Loucy (cell line): ENCODE measurements around the gene TMEM176A.

ENCODE experiments used
- H2AFZ ChIP-seq: fragments of 200-600 bp; sonication (generic); 2 replicates; pipeline ENCODE4 v1.6.0; 2016; ENCODE audit warnings: antibody characterized with exemption, mild to moderate bottlenecking, low read length, moderate library complexity
- H3F3A ChIP-seq: fragments of 200-600 bp; 2 replicates; pipeline ENCODE4 v1.6.0; 2016; ENCODE audit warnings: antibody characterized with exemption, low read depth, mild to moderate bottlenecking
- H3K27me3 ChIP-seq: fragments of 200-600 bp; sonication (generic); 2 replicates; pipeline ENCODE4 v1.6.1; 2014; ENCODE audit warnings: low read length, mild to moderate bottlenecking; ENCODE audit not compliant: insufficient read depth, poor library complexity, severe bottlenecking
- H3K36me3 ChIP-seq: fragments of 200-600 bp; sonication (generic); 2 replicates; pipeline ENCODE4 v1.6.1; 2016; ENCODE audit warnings: low read length; ENCODE audit not compliant: insufficient read depth
- H3K4me1 ChIP-seq: fragments of 200-600 bp; sonication (generic); 2 replicates; pipeline ENCODE4 v1.5.1; 2014; ENCODE audit warnings: low read length, mild to moderate bottlenecking; ENCODE audit not compliant: insufficient read depth, poor library complexity, severe bottlenecking
- H3K4me2 ChIP-seq: fragments of 200-600 bp; sonication (generic); 2 replicates; pipeline ENCODE4 v1.6.0; 2014; ENCODE audit warnings: antibody characterized with exemption, low read length, low read depth, mild to moderate bottlenecking; ENCODE audit not compliant: poor library complexity, severe bottlenecking
- H3K4me3 ChIP-seq: fragments of 200-600 bp; sonication (generic); 2 replicates; pipeline ENCODE4 v1.5.1; 2014; ENCODE audit warnings: low read length, mild to moderate bottlenecking, mixed read lengths; ENCODE audit not compliant: poor library complexity, severe bottlenecking
- H3K79me2 ChIP-seq: fragments of 200-600 bp; sonication (generic); 2 replicates; pipeline ENCODE4 v1.6.1; 2014; ENCODE audit warnings: low read length; ENCODE audit not compliant: insufficient read depth
- H3K9ac ChIP-seq: fragments of 200-600 bp; sonication (generic); 2 replicates; pipeline ENCODE4 v1.6.0; 2014; ENCODE audit warnings: mild to moderate bottlenecking, low read depth, low read length, moderate library complexity; ENCODE audit not compliant: poor library complexity, severe bottlenecking
- H3K9me2 ChIP-seq: fragments of 200-600 bp; sonication (generic); replicated peaks from 2 replicates; pipeline ENCODE4 v1.6.1; 2016; ENCODE audit warnings: low read depth, low read length, mixed read lengths
- H3K9me3 ChIP-seq: fragments of 200-600 bp; sonication (generic); 2 replicates; pipeline ENCODE4 v1.6.1; 2014; ENCODE audit warnings: mild to moderate bottlenecking, antibody characterized with exemption, low read length, low read depth; ENCODE audit not compliant: insufficient read depth
- H4K20me1 ChIP-seq: fragments of 200-600 bp; sonication (generic); 2 replicates; pipeline ENCODE4 v1.6.0; 2014; ENCODE audit warnings: antibody characterized with exemption, low read length, mild to moderate bottlenecking; ENCODE audit not compliant: insufficient read depth, poor library complexity, severe bottlenecking
- EZH2phosphoT487 ChIP-seq: fragments of 200-600 bp; IDR thresholded peaks from 2 replicates; pipeline ENCODE4 v1.6.1; 2018; ENCODE audit warnings: antibody characterized with exemption, mild to moderate bottlenecking, moderate library complexity, borderline replicate concordance
- TF ChIP-seq, protein P1 (sequence below): fragments of 200-600 bp; sonication (generic); conservative IDR thresholded peaks from 2 replicates; pipeline ENCODE4 v1.5.1; 2014; ENCODE audit warnings: mild to moderate bottlenecking, antibody characterized with exemption, low read length

TMEM176A gene

DNA sequence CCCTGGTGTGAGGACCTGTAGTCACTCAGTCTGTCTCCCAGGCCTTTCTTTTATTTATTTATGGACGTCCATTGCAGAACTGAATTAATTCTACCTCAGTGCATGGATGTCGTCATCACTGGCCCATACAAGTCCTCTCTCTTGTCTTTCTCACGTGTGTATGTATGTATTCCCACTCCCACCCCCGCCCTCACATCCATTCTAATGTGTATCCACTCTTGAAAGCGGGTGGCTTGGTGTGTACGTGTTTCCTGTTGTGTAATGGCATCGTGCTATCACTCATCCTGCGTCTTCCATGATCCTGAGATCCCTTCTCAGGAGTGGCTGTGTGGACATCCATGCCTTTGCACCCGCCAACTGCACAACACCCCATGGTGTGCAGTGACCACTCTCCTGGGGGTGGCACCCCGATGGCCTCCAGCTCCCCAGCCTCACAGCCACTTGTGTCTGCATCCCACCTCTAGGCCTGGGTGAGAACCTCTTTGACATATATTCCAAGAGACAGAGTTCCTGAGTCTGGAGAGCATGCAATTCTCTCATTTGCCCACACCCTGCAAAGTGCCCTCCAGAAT is 48.7 kb downstream of the TMEM176A start:
- Histone ChIP-seq H3K79me2 (no peaks in the 10 kb centered on the region), H3K9me3 (no peaks in the 10 kb centered on the region), H2AFZ (no peak overlapping the region), H3K4me1 (peaks cover 21% of the 10 kb centered on the region), H4K20me1 (no peaks in the 10 kb centered on the region), H3K4me3 (no peak overlapping the region), H3K9me2 (no peaks in the 10 kb centered on the region), H3K9ac (no peak overlapping the region), H3K36me3 (no peaks in the 10 kb centered on the region), H3K4me2 (no peak overlapping the region), H3F3A (no peaks in the 10 kb centered on the region), H3K27me3 (no peaks in the 10 kb centered on the region)
- TF ChIP-seq, protein P1, sequence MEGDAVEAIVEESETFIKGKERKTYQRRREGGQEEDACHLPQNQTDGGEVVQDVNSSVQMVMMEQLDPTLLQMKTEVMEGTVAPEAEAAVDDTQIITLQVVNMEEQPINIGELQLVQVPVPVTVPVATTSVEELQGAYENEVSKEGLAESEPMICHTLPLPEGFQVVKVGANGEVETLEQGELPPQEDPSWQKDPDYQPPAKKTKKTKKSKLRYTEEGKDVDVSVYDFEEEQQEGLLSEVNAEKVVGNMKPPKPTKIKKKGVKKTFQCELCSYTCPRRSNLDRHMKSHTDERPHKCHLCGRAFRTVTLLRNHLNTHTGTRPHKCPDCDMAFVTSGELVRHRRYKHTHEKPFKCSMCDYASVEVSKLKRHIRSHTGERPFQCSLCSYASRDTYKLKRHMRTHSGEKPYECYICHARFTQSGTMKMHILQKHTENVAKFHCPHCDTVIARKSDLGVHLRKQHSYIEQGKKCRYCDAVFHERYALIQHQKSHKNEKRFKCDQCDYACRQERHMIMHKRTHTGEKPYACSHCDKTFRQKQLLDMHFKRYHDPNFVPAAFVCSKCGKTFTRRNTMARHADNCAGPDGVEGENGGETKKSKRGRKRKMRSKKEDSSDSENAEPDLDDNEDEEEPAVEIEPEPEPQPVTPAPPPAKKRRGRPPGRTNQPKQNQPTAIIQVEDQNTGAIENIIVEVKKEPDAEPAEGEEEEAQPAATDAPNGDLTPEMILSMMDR = no peak
- TF ChIP-seq EZH2phosphoT487 = no peak

DNA sequence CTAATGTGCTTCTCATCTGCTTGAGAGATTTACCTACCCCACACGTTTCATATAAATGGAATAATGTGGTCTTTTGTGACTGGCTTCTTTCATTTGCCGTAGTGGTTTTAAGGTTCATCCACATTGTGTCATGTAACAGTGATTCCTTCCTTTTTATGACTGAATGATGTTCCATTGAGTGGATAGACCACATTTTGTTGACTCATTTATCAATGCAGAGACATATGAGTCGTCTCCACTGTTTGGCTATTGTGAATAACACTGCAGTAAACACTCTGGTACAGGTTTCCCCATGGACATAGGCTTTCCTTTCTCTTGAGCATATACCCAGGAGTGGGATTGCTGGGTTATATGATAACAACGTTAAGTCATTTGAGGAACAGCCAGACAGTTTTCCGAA is 49.7 kb downstream of the TMEM176A start:
- Histone ChIP-seq H3K4me3 (no peak overlapping the region), H3K9me3 (no peaks in the 10 kb centered on the region), H3F3A (no peaks in the 10 kb centered on the region), H3K9ac (no peak overlapping the region), H3K4me1 (peaks cover 21% of the 10 kb centered on the region), H3K4me2 (no peak overlapping the region), H4K20me1 (no peaks in the 10 kb centered on the region), H3K9me2 (no peaks in the 10 kb centered on the region), H3K79me2 (no peaks in the 10 kb centered on the region), H3K27me3 (no peaks in the 10 kb centered on the region), H3K36me3 (no peaks in the 10 kb centered on the region), H2AFZ (no peak overlapping the region)
- no peak for TF ChIP-seq EZH2phosphoT487
- TF ChIP-seq, protein P1 = no peak

DNA sequence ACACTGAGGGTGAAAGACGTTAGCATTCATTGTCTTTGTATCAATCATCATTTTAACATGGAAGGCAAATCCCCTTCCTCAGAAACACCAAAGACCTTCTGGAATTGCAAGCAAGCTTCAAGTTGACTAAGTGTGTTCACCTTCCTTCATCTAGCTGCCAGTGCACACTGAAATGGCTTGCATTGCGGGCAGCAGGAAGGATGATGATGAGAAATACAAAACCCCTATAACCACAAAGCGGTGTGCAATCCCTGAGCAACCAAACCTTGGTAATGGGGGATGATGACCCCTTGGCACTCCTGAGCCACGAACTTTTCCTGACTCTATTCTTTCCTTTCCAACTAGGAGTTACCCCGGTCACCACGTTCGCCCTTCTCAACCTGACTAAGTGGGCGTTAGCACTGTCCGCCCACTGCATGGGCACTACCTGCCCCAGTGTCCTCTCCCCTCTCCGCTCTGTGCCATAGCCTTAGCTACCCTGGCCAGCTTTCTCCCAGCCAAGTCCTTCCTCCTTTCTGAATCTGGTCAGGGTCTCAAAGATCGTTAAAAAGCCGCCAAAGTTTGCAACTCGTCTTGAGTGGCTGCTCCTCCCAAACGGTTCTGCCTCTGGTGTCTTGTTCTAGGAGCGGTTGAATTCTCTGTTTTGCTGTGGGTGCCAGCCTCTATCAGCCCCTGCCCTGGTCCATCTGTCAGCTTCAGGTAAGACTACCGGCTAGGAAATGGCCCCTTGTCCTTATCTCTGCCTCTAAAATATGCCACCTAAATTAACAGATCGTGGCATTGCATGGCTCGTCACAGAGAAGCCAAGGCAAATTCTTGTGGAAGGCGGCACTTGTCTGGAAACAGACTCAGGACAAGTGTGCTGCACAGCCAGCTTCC is 51.2 kb downstream of the TMEM176A start:
- Histone ChIP-seq H4K20me1 (no peaks in the 10 kb centered on the region), H3K4me1 (peaks cover 21% of the 10 kb centered on the region), H3K4me2 (peak overlapping the region; percentile 91), H2AFZ (peak overlapping the region; percentile 84), H3F3A (no peaks in the 10 kb centered on the region), H3K79me2 (no peaks in the 10 kb centered on the region), H3K27me3 (no peaks in the 10 kb centered on the region), H3K9me3 (no peaks in the 10 kb centered on the region), H3K9me2 (no peaks in the 10 kb centered on the region), H3K4me3 (peak overlapping the region; percentile 72), H3K36me3 (no peaks in the 10 kb centered on the region), H3K9ac (peak overlapping the region; percentile 65)
- TF ChIP-seq, protein P1 = no peak
- TF ChIP-seq EZH2phosphoT487 = no peak
